A673 (cell line): ENCODE measurements around the gene NES. TPM values are rescaled to one million over a fixed set of nuclear protein-coding genes. Genes with fewer than 3 reads are reported as not detected.

ENCODE experiments used
- BruUV-seq: library from RNA; stranded (reverse); fragments of 400-500 nt; replicated peaks from 2 replicates; lab custom pipeline; 2021; lab: Mats Ljungman, UMichigan
- CTCF ChIA-PET: fragments of 300-600 bp; sonication (Branson Sonifier 250); formaldehyde crosslinking; loops from one replicate; lab custom pipeline; 2022; ENCODE audit warnings: antibody characterized with exemption; lab: Charles Lee
- POLR2A ChIA-PET: fragments of 300-600 bp; sonication (Branson Sonifier 250); formaldehyde crosslinking; loops from one replicate; lab custom pipeline; 2022; ENCODE audit warnings: antibody characterized with exemption; ENCODE audit not compliant: low non-redundant PET; lab: Charles Lee
- DNase-seq: peaks from one replicate; pipeline ENCODE4 v3.0.0-alpha.2; 2015; ENCODE audit warnings: low spot score
- H3K27ac ChIP-seq: fragments of 200-600 bp; sonication (generic); 2 replicates; pipeline ENCODE4 v1.5.1; 2016; ENCODE audit warnings: mixed run types, low read depth, mild to moderate bottlenecking, mixed read lengths, antibody characterized with exemption, low read length; ENCODE audit not compliant: poor library complexity, severe bottlenecking
- H3K27me3 ChIP-seq: fragments of 200-600 bp; sonication (generic); replicated peaks from 2 replicates; pipeline ENCODE4 v1.6.1; 2017; ENCODE audit warnings: mixed run types, low read depth, mild to moderate bottlenecking, mixed read lengths, antibody characterized with exemption, low read length; ENCODE audit not compliant: insufficient read depth, poor library complexity
- H3K36me3 ChIP-seq: fragments of 200-600 bp; sonication (generic); 2 replicates; pipeline ENCODE4 v1.6.1; 2016; ENCODE audit warnings: mixed run types, mild to moderate bottlenecking, mixed read lengths, antibody characterized with exemption, low read length; ENCODE audit not compliant: insufficient read depth, poor library complexity, severe bottlenecking
- H3K4me1 ChIP-seq: fragments of 200-600 bp; sonication (generic); 2 replicates; pipeline ENCODE4 v1.6.1; 2017; ENCODE audit warnings: mixed run types, mild to moderate bottlenecking, mixed read lengths, antibody characterized with exemption, low read length; ENCODE audit not compliant: insufficient read depth, poor library complexity, severe bottlenecking
- H3K4me3 ChIP-seq: fragments of 200-600 bp; sonication (generic); 2 replicates; pipeline ENCODE4 v1.5.1; 2016; ENCODE audit warnings: low read depth, mixed run types, mild to moderate bottlenecking, mixed read lengths, low read length; ENCODE audit not compliant: poor library complexity, severe bottlenecking
- H3K9me3 ChIP-seq: fragments of 200-600 bp; sonication (generic); 2 replicates; pipeline ENCODE4 v1.6.1; 2016; ENCODE audit warnings: mixed run types, low read depth, mild to moderate bottlenecking, mixed read lengths, antibody characterized with exemption, low read length; ENCODE audit not compliant: poor library complexity, severe bottlenecking
- EZH2 ChIP-seq: fragments of 200-600 bp; sonication (generic); IDR thresholded peaks from 2 replicates; pipeline ENCODE4 v1.6.1; 2017; ENCODE audit warnings: borderline replicate concordance, low read depth, mild to moderate bottlenecking, mixed read lengths, antibody characterized with exemption, low read length; ENCODE audit not compliant: poor library complexity, severe bottlenecking
- intact Hi-C: fragments of 100-400 bp; cut with micrococcal nuclease; formaldehyde crosslinking; loops from one replicate; pipeline ENCODE4 v1.10.0; 2022; ENCODE audit not compliant: unreplicated experiment
- total RNA-seq: library from RNA; stranded (reverse); gene quantifications from 2 replicates; pipeline ENCODE4 v1.2.3, GENCODE V29; 2021
- TF ChIP-seq, protein P1 (sequence below): fragments of 300-800, 200-600 bp; sonication (generic); conservative IDR thresholded peaks from 2 replicates; pipeline ENCODE4 v1.5.1; 2017; ENCODE audit warnings: low read depth, mild to moderate bottlenecking, antibody characterized with exemption, low read length, moderate library complexity, mixed read lengths

NES gene
- total RNA-seq, 1 experiment from 2014 or later: 8.7 TPM

DNA sequence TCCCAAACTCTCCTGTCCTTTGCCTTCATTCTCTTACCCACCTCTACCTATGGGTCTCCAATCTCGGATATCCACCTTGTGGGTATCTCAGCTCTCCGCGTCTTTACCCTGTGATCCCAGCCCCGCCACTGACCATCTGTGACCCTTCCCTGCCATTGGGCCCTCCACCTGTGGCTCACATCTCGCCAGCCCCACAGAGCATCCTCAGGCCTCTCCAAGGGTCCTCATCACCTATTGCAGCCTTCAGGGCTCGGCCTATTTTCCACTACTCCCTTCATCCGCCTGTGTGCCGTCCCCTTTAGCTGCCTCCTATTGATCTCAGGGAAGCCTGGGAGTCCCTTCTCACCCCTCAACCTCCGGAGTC lies 24.2 kb downstream of the NES start:
- intact Hi-C loops: no loop called here
- Histone ChIP-seq H3K36me3 (no peaks in the 10 kb centered on the region), H3K27me3 (peaks cover 94% of the 10 kb centered on the region), H3K27ac (no peak overlapping the region), H3K4me3 (no peak overlapping the region), H3K9me3 (no peaks in the 10 kb centered on the region), H3K4me1 (peaks cover 8% of the 10 kb centered on the region)
- no peak for DNase-seq
- ChIA-PET POLR2A (no interaction called here), CTCF (no interaction called here)
- BruUV-seq: no TSS peak
- no peak for TF ChIP-seq EZH2
- TF ChIP-seq, protein P1, sequence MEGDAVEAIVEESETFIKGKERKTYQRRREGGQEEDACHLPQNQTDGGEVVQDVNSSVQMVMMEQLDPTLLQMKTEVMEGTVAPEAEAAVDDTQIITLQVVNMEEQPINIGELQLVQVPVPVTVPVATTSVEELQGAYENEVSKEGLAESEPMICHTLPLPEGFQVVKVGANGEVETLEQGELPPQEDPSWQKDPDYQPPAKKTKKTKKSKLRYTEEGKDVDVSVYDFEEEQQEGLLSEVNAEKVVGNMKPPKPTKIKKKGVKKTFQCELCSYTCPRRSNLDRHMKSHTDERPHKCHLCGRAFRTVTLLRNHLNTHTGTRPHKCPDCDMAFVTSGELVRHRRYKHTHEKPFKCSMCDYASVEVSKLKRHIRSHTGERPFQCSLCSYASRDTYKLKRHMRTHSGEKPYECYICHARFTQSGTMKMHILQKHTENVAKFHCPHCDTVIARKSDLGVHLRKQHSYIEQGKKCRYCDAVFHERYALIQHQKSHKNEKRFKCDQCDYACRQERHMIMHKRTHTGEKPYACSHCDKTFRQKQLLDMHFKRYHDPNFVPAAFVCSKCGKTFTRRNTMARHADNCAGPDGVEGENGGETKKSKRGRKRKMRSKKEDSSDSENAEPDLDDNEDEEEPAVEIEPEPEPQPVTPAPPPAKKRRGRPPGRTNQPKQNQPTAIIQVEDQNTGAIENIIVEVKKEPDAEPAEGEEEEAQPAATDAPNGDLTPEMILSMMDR: no peak

DNA sequence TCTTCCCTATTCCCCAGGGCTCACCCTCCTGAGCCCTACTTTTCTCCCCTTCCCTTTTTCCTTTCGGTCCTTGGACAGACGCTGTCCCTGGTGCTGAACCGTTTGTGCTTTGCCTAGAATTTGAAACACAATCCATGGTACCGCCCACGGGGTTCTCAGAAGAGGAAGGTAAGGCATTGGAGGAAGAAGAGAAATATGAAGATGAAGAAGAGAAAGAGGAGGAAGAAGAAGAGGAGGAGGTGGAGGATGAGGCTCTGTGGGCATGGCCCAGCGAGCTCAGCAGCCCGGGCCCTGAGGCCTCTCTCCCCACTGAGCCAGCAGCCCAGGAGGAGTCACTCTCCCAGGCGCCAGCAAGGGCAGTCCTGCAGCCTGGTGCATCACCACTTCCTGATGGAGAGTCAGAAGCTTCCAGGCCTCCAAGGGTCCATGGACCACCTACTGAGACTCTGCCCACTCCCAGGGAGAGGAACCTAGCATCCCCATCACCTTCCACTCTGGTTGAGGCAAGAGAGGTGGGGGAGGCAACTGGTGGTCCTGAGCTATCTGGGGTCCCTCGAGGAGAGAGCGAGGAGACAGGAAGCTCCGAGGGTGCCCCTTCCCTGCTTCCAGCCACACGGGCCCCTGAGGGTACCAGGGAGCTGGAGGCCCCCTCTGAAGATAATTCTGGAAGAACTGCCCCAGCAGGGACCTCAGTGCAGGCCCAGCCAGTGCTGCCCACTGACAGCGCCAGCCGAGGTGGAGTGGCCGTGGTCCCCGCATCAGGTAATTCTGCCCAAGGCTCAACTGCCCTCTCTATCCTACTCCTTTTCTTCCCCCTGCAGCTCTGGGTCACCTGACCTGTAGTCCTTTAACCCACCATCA lies 24.8 kb downstream of the NES start:
- peak; percentile 65 for DNase-seq
- Histone ChIP-seq H3K27me3 (peaks cover 100% of the 10 kb centered on the region), H3K4me1 (peaks cover 8% of the 10 kb centered on the region), H3K4me3 (no peak overlapping the region), H3K36me3 (no peaks in the 10 kb centered on the region), H3K27ac (no peak overlapping the region), H3K9me3 (no peaks in the 10 kb centered on the region)
- no TSS peak for BruUV-seq
- POLR2A ChIA-PET: no interaction called here
- CTCF ChIA-PET: no interaction called here
- intact Hi-C loops: no loop called here
- TF ChIP-seq, protein P1: no peak
- TF ChIP-seq EZH2: no peak

DNA sequence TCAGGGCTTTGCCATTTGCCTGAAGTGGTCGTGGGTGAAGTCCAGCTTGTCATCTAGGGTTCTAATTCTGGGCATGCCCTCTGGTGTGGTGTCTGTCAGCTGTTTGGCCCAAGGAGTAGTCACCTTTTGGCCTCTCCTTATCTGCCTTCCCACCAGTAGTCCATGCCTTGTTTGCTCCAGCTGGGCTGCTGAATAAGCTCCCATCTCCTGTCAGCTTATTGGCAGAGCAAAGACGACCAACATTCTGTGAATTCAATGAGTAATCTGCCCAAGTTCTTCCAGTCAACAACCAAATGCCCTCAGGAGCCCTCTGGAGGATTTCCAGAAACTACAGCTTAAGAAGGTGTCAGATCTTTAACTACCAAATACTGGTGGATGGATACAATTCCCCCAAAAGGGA lies 28.3 kb downstream of the NES start:
- H3K27me3 ChIP-seq: peaks cover 100% of the 10 kb centered on the region
- no peak overlapping the region for H3K4me3 ChIP-seq
- POLR2A ChIA-PET: no interaction called here
- H3K36me3 ChIP-seq: no peaks in the 10 kb centered on the region
- CTCF ChIA-PET: interaction anchor here (0.5 to 0.9 kb wide), 2 partner anchors 12 to 28 kb away, joined by 5 to 7 read pairs; no protein-coding TSS in a partner anchor
- H3K9me3 ChIP-seq: no peaks in the 10 kb centered on the region
- no peak for DNase-seq
- H3K4me1 ChIP-seq: no peaks in the 10 kb centered on the region
- TF ChIP-seq, protein P1: no peak
- intact Hi-C loops: no loop called here
- no peak overlapping the region for H3K27ac ChIP-seq
- no TSS peak for BruUV-seq
